Cardiac muscle cell (in vitro differentiated cells and primary cell): ENCODE measurements around the gene RIPK1. TPM values are rescaled to one million over a fixed set of nuclear protein-coding genes. Genes with fewer than 3 reads are reported as not detected.
"Not testable (repeated sequence)": the region's sequence is repeated elsewhere in the genome, so short reads cannot be mapped to it uniquely, and the experiment has no call there.

Source experiments
- DNase-seq, 2 donors: peaks; one replicate each; pipeline versions ENCODE4 v3.0.0 to v3.0.0-alpha.2; 2010 to 2017; ENCODE audit warnings: low read depth in 1 of 2, low spot score in 1 of 2
- H3K27ac ChIP-seq: fragments of 200-600 bp; sonication (generic); 2 replicates; pipeline ENCODE4 v1.5.1; 2016
- H3K27me3 ChIP-seq: fragments of 200-600 bp; sonication (generic); 2 replicates; pipeline ENCODE4 v1.6.0; 2016; ENCODE audit warnings: control low read depth
- H3K36me3 ChIP-seq: fragments of 200-600 bp; sonication (generic); 2 replicates; pipeline ENCODE4 v1.5.1; 2016; ENCODE audit warnings: control low read depth
- H3K4me1 ChIP-seq: fragments of 200-600 bp; sonication (generic); 2 replicates; pipeline ENCODE4 v1.8.1; 2017; ENCODE audit warnings: low read depth, mild to moderate bottlenecking, mixed run types
- H3K4me3 ChIP-seq: fragments of 200-600 bp; sonication (generic); 2 replicates; pipeline ENCODE4 v1.5.1; 2016; ENCODE audit warnings: mild to moderate bottlenecking
- H3K9me3 ChIP-seq: fragments of 200-600 bp; sonication (generic); 2 replicates; pipeline ENCODE4 v1.5.1; 2017; ENCODE audit warnings: low read depth, mild to moderate bottlenecking, control low read depth
- polyA plus RNA-seq: library from polyadenylated mRNA; unstranded; fragments of >200 nt; fragmentation: Nextera tagmentation; extraction: Ambion mirVana; gene quantifications from 2 replicates; pipeline ENCODE4 v1.2.1, GENCODE V29; 2016
- total RNA-seq: library from RNA; depleted of rRNA; stranded (reverse); fragments of >200 nt; gene quantifications from 2 replicates; pipeline ENCODE4 v1.2.3, GENCODE V29; 2016
- TF ChIP-seq, protein P1 (sequence below): IDR thresholded peaks from 2 replicates; pipeline ENCODE4 v1.5.1; 2012; ENCODE audit warnings: low read depth, mild to moderate bottlenecking, low read length

The RIPK1 gene
- total and polyA plus RNA-seq, 2 experiments from 2014 or later: 3.4 to 7.4 TPM

- Histone ChIP-seq H3K36me3 (no peaks in the 10 kb centered on the region), H3K27me3 (no peaks in the 10 kb centered on the region), H3K9me3 (no peaks in the 10 kb centered on the region), H3K4me3 (no peak overlapping the region), H3K4me1 (peaks cover 38% of the 10 kb centered on the region), H3K27ac (no peak overlapping the region)
- DNase-seq: no peak
- TF ChIP-seq, protein P1, sequence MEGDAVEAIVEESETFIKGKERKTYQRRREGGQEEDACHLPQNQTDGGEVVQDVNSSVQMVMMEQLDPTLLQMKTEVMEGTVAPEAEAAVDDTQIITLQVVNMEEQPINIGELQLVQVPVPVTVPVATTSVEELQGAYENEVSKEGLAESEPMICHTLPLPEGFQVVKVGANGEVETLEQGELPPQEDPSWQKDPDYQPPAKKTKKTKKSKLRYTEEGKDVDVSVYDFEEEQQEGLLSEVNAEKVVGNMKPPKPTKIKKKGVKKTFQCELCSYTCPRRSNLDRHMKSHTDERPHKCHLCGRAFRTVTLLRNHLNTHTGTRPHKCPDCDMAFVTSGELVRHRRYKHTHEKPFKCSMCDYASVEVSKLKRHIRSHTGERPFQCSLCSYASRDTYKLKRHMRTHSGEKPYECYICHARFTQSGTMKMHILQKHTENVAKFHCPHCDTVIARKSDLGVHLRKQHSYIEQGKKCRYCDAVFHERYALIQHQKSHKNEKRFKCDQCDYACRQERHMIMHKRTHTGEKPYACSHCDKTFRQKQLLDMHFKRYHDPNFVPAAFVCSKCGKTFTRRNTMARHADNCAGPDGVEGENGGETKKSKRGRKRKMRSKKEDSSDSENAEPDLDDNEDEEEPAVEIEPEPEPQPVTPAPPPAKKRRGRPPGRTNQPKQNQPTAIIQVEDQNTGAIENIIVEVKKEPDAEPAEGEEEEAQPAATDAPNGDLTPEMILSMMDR: no peak
Measured at GRCh38 chr6:3041147-3041546, 27.1 kb upstream of the RIPK1 start.

- peaks cover 38% of the 10 kb centered on the region for H3K4me1 ChIP-seq
Measured at GRCh38 chr6:3041606-3042005, 26.7 kb upstream of the RIPK1 start.

GRCh38 chr6:3045369-3045768 is 22.9 kb upstream of the RIPK1 start:
- H3K9me3 ChIP-seq: no peaks in the 10 kb centered on the region
- H3K36me3 ChIP-seq: no peaks in the 10 kb centered on the region
- H3K4me3 ChIP-seq: no peak overlapping the region
- no peak for DNase-seq
- peaks cover 14% of the 10 kb centered on the region for H3K4me1 ChIP-seq
- H3K27me3 ChIP-seq: no peaks in the 10 kb centered on the region
- H3K27ac ChIP-seq: no peak overlapping the region
- TF ChIP-seq, protein P1: no peak

More at GRCh38 chr6:3041606-3042005, 26.7 kb upstream of the RIPK1 start:
- DNase-seq: no peak
- no peaks in the 10 kb centered on the region for H3K9me3 ChIP-seq
- no peaks in the 10 kb centered on the region for H3K27me3 ChIP-seq
- peak overlapping the region; percentile 44 for H3K27ac ChIP-seq
- TF ChIP-seq, protein P1: no peak
- no peak overlapping the region for H3K4me3 ChIP-seq
- H3K36me3 ChIP-seq: no peaks in the 10 kb centered on the region

DNA sequence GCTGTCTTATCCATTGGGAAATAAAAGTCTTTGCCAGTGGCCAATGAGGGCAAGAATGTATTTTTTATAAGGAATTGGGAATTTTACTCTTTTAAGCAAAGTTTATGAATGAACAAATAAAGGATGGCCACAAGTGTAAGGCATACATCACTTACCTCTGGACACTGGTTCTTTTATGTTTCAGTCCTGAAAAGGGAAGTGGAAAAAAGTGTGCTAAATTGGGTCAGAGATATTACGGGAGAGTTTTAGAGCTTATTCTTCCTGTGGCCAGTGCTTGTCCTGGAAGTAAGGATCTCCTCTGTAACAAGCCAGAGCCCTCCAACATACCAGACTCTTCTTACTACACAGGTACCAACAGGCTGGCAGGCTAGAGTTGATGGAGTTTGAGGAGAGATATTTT is 22.5 kb upstream of the RIPK1 start:
- no peaks in the 10 kb centered on the region for H3K36me3 ChIP-seq
- peaks cover 13% of the 10 kb centered on the region for H3K4me1 ChIP-seq
- TF ChIP-seq, protein P1: no peak
- no peak overlapping the region for H3K4me3 ChIP-seq
- DNase-seq: no peak
- no peaks in the 10 kb centered on the region for H3K27me3 ChIP-seq
- H3K9me3 ChIP-seq: no peaks in the 10 kb centered on the region
- H3K27ac ChIP-seq: no peak overlapping the region

GRCh38 chr6:3046295-3046694 is 22.0 kb upstream of the RIPK1 start:
- DNase-seq: no peak
- no peak overlapping the region for H3K27ac ChIP-seq
- no peaks in the 10 kb centered on the region for H3K9me3 ChIP-seq
- peaks cover 8% of the 10 kb centered on the region for H3K4me1 ChIP-seq
- TF ChIP-seq, protein P1: no peak
- no peaks in the 10 kb centered on the region for H3K36me3 ChIP-seq
- H3K27me3 ChIP-seq: no peaks in the 10 kb centered on the region
- no peak overlapping the region for H3K4me3 ChIP-seq

GRCh38 chr6:3048009-3048408 is 20.3 kb upstream of the RIPK1 start:
- not testable (repeated sequence) for H3K27me3 ChIP-seq

More at GRCh38 chr6:3048009-3048408, 20.3 kb upstream of the RIPK1 start:
- DNase-seq, H3K9me3 ChIP-seq, H3K4me1 ChIP-seq, H3K4me3 ChIP-seq, H3K36me3 ChIP-seq, H3K27ac ChIP-seq: not testable (repeated sequence)
